SKM-1 treated with dmso at 0.1 percent for 144 hours (cell line): ENCODE measurements around the gene ZC3H10.
"Not testable (repeated sequence)": the region's sequence is repeated elsewhere in the genome, so short reads cannot be mapped to it uniquely, and the experiment has no call there.

Experiments used
- DNase-seq: peaks from one replicate; lab custom pipeline; 2025; ENCODE audit not compliant: unreplicated experiment; lab: John Stamatoyannopoulos, UW

The ZC3H10 gene

DNA sequence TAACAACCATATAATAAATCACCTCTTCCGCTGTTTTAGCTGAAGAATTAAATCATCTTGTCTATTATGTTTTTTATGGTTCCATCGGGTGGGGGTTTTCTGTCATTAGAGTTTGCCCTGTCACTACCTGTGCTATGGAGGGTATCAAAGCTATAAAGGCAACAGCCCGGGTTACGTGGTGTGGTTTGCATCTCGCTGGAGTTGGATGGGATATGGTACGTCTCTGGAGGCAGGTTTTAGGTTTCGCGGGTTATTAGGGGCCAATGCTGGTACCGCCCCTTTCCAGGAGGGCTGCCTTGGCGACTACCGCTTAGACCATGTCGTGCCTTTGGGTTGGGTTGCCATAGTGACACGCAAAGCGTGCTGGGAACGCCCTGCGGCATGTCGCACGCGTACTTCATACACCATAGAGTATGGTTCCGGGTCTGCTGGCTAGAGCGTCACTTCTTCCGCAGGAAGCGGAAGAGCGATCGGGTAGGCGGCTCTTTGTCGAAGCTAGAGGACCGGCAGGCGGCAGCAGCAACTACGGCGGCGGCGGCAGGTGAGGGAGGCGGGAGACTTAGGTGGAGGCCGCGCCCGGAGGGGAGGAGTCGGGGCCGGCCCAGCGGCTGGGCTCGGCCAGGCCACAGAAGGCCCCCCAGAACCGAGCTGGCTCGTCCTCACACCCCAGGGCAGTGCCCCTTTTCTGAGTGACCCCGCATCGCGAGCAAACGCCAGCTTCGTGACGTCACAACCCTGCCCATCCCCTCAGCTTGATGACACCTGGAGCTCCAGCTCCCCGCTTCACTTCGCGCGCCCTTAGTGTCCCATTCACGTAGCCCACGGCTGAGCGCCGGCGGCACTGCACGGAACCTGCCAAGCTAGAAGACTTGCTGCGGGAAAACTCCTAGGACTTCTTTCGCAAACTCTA is at the start of gene ZC3H10:
TSS of gene ZC3H10 (plus strand) at position 489 of the 910 bp plus-strand sequence. CDS start 2,297 bp downstream, outside the sequence.
- DNase-seq: peak; percentile 88

GRCh38 chr12:56071648-56072047 is 46.4 kb upstream of the ZC3H10 start:
- no peak for DNase-seq

DNA sequence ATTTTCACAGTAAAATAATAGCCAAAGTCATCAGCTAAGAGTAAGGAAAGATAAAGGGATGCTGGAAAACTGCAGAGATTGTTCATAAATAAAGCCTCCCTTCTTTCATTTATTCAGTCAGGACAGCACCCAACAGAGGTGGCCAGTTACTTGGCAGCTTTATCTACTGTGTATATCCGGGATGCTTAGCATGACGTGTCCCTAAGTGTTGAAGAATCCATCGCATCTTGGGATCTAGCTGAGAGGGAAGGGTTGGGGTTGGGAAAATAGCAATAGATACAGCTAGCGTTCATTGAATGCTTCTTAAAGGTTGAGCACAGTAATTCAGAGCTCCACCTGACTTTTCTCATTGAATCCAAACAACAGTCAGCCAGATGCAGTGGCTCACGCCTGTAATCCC is 43.7 kb upstream of the ZC3H10 start:
- DNase-seq: no peak

DNA sequence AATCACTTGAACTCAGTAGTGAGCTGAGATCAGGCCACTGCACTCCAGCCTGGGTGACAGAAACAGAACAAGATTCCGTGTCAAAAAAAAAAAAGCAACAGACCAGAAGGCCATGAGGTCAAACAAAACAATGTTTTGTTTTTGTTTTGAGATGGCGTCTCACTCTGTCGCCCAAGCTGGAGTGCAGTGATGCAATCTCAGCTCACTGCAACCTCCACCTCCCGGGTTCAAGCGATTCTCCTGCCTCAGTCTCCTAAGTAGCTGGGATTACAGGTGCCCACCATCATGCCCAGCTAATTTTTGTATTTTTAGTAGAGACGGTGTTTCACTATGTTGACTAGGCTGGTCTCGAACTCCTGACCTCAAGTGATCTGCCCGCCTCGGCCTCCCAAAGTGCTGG is 40.1 kb upstream of the ZC3H10 start:
- DNase-seq: not testable (repeated sequence)

DNA sequence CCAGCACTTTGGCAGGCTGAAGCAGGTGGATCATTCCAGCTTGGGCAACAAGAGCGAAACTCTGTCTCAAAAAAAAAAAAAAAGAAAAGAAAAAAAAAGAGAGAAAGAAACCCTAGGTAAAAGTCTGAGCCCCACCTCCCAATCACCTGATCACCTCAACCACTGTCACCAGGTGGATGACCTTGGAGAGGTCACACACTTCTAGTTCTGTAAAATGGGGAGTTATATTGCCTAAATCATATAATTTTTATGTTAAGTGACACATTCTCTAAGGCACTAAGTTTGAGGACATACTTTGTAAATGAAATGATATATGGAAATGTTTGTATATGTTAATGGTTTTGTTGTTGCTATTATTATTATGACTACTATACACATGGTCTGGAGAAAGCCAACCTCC is 39.6 kb upstream of the ZC3H10 start:
- DNase-seq: no peak

DNA sequence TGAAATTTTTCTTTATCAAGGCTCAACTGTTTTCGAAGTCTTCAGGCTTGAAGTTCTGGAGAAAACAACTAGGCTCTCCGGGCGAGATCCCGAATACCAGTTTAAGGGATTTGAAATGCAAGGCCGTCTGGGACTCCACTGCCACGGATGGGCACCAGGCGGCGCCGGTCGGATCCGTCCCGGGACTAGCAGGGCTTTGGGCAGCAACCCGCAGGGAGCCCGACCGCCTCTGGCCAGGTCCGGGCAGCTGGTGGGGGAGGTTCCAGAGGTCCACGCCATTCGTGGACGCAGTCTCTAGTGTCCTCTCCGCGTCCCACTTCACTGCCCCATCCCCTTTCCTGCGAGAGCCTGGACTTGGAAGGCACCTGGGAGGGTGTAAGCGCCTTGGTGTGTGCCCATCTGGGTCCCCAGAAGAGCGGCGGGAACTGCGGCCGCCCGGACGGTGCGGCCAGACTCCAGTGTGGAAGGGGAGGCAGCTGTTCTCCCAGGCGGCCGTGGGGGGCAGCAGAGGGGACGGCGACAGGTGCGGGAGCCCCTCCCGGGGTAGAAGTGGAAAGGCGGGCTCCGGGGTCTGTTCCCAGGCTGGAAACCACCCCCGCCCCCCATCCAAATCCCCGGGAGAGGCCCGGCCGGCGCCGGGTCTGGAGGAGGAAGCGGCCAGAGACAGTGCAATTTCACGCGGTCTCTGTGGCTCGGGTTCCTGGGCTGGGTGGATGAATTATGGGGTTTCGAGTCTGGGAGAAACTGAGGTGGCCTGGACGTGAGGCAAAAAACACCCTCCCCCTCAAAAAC is 38.9 kb upstream of the ZC3H10 start:
- peak; percentile 26 for DNase-seq

- DNase-seq: peak; percentile 5
Measured at GRCh38 chr12:56079723-56080555, 38.1 kb upstream of the ZC3H10 start, which contains the start of gene ERBB3. TSS of gene ERBB3 (plus strand) at chr12:56080165. CDS start at chr12:56080301, 136 bp downstream.

- DNase-seq: no peak
Measured at GRCh38 chr12:56080556-56081138, 37.4 kb upstream of the ZC3H10 start.

DNA sequence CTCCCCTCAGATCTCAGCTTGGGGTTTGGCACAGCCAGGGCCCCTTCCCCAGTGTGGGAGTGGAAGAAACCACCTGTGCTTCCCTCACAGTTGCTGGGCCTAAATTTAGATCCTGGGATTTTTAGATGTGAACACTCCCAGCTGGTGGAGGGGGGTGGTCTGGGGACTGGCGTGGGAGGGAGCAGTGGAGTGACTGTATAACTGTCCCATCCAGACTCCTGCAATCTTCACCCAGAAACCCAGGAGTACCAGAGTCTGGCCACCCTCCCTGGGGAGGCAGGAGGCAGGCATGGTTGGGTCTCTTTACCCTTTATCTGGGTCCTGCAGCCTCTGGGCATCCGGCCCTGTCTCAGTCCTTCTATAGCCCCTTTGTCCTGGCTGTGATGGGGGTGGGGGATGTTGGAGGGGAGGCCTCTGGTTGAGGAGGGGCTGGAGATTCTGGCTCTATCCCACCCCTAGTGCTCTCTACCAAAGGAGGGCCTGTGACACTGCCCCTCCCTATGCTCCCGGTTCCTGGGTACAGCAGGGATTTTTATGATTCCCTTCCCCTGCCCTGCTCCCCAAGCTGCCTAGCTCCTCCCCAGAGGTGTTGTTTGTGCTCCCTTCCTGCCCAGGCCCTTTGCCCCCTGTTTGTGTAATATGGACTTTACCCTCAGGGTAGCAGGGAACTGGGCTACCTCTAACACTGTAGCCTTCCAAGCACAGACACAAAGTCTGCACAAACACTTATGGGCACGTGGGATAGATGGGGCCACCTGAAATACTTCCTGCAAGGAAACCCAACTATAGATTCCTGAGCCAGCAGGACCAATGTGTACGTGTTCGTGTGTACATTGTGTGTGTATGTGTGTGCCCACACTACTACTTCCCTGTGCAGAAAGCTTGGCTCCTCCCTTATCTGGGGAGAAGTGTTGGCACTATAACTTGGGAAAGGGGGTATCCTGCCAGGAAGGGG is 36.4 kb upstream of the ZC3H10 start:
- DNase-seq: no peak

DNA sequence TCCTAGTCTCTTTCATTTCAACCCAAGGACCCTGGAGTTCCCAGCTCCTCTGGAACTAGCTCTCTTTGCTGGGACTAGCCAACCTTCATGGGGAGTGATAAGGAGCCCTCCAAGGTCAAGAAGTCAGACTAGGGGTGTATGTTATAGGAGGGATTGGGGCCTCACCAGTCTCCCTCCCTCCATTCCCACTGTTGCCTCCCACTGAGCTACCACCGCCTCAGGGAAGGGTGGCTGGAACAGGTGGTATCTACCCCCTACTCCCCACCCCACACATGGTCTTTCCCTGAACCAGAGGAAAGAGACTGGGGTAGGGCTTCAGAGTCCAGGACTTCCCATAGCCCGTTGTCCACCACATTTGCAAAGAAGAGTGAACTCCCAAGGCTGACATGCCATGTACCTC is 35.7 kb upstream of the ZC3H10 start:
- DNase-seq: no peak

- no peak for DNase-seq
Measured at GRCh38 chr12:56082967-56083366, 35.1 kb upstream of the ZC3H10 start.

GRCh38 chr12:56084958-56085543 is 33.0 kb upstream of the ZC3H10 start:
- no peak for DNase-seq

DNA sequence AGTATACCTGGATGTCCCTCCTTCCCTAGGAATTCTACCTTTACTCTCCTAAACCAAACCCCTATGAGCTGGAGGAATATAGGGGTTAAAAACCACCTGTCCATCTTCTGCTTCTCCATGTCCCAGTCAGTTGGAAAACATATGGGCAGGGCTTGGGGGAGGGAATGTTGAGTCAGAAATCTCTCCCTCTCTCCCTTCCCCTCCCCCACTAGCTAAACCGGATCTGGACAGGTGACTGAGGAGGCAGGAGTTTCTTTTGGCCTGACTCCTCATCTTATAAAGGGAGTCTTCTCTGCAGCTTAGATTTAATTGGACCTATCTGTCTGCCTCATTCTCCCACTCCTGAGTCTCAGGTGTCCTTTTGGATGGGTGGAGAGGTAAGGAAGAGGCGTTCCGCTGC is 32.0 kb upstream of the ZC3H10 start:
- no peak for DNase-seq

DNA sequence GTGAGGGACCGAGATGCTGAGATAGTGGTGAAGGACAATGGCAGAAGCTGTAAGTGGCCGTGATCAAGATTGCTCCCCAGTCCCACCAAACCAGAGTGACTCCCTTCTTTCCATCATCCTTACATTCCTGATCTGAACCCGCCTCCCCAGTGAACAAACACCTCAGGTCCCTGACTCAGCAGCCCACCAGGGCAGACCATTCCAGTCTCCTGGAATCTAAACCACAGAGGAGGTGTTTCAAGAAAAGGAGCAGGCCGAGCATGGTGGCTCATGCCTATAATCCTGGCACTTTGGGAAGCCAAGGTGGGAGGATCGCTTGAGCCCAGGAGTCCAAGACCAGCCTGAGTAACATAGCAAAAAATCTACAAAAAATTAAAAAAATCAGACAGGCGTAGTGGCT is 31.5 kb upstream of the ZC3H10 start:
- DNase-seq: no peak

DNA sequence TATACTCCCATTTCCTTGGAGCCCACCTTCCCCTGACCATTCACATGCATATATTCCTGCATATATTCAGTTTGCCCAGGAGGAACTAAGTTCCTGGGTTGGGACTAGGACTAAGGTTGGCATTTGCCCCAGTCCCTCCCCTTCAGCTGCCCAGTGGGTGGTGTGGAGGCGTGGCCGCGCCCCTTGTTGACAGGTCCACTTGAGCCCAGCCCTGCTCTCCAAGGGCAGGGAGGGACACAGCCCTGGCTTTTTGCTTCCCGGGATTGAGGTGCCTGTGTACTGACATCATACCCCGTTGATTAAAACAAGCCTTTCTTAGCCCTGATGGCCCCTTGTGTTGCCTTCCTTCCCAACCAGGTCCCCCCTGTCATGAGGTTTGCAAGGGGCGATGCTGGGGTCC is 30.8 kb upstream of the ZC3H10 start:
- DNase-seq: no peak

- no peak for DNase-seq
Measured at GRCh38 chr12:56097738-56098137, 20.3 kb upstream of the ZC3H10 start.

DNA sequence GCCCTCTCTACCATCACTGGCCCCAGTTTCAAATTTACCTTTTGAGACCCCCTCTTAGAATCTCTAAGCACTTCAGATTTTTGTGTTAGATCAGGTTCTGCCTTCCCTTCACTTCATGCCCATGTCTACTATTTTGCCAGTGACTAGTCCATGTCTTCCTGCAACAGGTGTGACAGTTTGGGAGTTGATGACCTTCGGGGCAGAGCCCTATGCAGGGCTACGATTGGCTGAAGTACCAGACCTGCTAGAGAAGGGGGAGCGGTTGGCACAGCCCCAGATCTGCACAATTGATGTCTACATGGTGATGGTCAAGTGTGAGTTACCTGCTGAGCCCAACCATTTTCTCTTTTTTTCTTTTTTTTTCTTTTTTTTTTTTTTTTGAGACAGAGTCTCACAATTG is 19.5 kb upstream of the ZC3H10 start:
- DNase-seq: no peak

DNA sequence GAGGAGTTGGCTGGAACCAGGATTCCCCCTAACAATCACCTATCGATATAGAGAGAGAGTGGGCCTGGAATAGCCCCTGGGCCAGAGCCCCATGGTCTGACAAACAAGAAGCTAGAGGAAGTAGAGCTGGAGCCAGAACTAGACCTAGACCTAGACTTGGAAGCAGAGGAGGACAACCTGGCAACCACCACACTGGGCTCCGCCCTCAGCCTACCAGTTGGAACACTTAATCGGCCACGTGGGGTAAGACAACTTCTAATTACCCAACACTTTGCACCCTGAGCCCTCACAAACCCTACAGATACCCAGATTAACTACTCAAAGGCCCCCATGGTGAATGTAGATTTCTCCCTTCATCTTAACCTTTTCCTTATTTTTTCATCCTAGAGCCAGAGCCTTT is 18.3 kb upstream of the ZC3H10 start:
- DNase-seq: no peak

DNA sequence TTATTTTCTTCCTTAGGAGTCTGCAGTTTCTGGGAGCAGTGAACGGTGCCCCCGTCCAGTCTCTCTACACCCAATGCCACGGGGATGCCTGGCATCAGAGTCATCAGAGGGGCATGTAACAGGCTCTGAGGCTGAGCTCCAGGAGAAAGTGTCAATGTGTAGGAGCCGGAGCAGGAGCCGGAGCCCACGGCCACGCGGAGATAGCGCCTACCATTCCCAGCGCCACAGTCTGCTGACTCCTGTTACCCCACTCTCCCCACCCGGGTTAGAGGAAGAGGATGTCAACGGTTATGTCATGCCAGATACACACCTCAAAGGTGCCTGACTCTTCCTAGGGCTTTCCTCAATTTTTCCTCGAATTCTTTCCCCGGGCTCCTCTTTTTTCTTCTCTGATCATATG is 17.0 kb upstream of the ZC3H10 start:
- DNase-seq: no peak
